Endothelial cell of umbilical vein (primary cell): ENCODE data around the gene SCN4A.
"Not testable (repeated sequence)": the region's sequence is repeated elsewhere in the genome, so short reads cannot be mapped to it uniquely, and the experiment has no call there.

ENCODE experiments used
- EZH2 ChIP-seq: IDR thresholded peaks from 2 replicates; pipeline ENCODE4 v1.6.1; 2012; ENCODE audit warnings: borderline replicate concordance, low read depth, mild to moderate bottlenecking, moderate library complexity, low read length, inconsistent platforms; ENCODE audit not compliant: severe bottlenecking
- POLR2A ChIP-seq: IDR thresholded peaks from 2 replicates; pipeline ENCODE4 v1.6.1; 2012; ENCODE audit warnings: low read depth, mild to moderate bottlenecking, control low read depth, low read length
- TF ChIP-seq, protein P1 (sequence below), 2 donors: IDR thresholded peaks; 1 replicate in 1 of 2; 2 replicates in 1 of 2; pipeline ENCODE4 v1.5.1; 2011; ENCODE audit warnings: low read length in 2 of 2, mild to moderate bottlenecking in 2 of 2, moderate library complexity in 2 of 2, control low read depth in 1 of 2, inconsistent platforms in 1 of 2, low read depth in 1 of 2; ENCODE audit not compliant: insufficient read depth in 1 of 2; ENCODE audit errors: extremely low read depth in 1 of 2

DNA sequence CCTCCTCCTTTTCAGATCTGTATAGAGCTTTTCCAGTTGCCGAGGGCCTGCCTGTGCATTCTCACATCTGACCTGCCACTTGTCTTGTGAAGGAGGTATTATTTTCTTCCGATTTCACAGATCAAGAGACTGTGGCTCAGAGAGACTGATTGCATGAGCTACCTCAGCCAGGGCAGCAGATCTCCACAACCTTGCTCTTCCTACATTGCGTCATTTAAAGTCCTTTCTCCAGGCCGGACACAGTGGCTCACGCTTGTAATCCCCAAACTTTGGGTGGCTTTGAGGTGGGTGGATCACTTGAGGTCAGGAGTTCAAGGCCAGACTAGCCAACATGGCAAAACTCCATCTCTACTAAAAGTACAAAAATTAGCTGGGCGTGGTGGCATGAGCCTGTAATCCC lies 52.7 kb downstream of the SCN4A start:
- TF ChIP-seq, protein P1, sequence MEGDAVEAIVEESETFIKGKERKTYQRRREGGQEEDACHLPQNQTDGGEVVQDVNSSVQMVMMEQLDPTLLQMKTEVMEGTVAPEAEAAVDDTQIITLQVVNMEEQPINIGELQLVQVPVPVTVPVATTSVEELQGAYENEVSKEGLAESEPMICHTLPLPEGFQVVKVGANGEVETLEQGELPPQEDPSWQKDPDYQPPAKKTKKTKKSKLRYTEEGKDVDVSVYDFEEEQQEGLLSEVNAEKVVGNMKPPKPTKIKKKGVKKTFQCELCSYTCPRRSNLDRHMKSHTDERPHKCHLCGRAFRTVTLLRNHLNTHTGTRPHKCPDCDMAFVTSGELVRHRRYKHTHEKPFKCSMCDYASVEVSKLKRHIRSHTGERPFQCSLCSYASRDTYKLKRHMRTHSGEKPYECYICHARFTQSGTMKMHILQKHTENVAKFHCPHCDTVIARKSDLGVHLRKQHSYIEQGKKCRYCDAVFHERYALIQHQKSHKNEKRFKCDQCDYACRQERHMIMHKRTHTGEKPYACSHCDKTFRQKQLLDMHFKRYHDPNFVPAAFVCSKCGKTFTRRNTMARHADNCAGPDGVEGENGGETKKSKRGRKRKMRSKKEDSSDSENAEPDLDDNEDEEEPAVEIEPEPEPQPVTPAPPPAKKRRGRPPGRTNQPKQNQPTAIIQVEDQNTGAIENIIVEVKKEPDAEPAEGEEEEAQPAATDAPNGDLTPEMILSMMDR (IDR thresholded peaks at IDR 0.05; ENCODE audit: extremely low read depth in 1 of 2, insufficient read depth in 1 of 2, low read depth in 1 of 2, low read length in 2 of 2) = not testable (repeated sequence)
- TF ChIP-seq POLR2A, EZH2: not testable (repeated sequence)
